Measurements from ENCODE around the gene THRAP3.

DNA sequence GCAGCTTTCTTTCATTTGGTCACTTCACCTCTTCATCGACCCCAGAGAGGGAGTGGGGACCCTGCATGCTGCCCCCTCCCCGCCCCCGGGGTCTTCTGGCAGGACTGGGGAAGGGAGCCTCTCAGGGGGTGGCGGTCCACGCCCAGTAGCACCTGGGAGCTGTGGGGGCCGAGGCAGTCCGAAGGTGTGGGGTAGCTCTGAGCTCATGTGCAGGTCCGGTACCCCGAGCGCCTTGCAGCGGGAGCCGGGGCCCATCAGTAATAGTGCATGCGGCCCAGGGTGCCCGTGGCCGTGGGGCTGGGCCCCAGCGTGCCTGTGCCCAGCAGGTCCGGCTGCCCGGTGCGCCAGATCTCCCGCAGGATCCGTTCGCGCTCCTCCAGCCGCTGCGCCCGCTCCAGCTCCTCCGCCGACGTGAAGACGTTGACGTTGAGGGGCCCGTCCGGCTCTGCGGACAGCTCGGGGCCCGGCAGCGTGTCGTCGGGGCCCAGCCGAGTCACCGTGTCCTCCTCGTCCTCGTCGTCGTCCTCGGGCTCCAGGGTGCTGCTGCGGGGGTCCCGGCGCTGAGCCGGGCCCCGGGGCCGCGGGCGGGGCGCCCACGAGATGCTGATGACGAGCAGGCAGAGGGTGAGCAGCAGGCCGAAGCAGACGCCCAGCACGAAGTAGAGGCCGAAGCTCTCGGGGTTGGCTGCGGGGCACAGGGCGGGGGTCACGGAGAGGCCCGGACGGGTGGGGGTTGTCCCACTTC is 98.0 kb downstream of the THRAP3 start:
- TF ChIP-seq, protein P1, sequence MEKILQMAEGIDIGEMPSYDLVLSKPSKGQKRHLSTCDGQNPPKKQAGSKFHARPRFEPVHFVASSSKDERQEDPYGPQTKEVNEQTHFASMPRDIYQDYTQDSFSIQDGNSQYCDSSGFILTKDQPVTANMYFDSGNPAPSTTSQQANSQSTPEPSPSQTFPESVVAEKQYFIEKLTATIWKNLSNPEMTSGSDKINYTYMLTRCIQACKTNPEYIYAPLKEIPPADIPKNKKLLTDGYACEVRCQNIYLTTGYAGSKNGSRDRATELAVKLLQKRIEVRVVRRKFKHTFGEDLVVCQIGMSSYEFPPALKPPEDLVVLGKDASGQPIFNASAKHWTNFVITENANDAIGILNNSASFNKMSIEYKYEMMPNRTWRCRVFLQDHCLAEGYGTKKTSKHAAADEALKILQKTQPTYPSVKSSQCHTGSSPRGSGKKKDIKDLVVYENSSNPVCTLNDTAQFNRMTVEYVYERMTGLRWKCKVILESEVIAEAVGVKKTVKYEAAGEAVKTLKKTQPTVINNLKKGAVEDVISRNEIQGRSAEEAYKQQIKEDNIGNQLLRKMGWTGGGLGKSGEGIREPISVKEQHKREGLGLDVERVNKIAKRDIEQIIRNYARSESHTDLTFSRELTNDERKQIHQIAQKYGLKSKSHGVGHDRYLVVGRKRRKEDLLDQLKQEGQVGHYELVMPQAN (IDR thresholded peaks at IDR 0.05; ENCODE audit: borderline replicate concordance), result no peak
- TF ChIP-seq EZH2 (IDR thresholded peaks at IDR 0.05; ENCODE audit: borderline replicate concordance, low read depth, low read length) (no peak), NONO (IDR thresholded peaks at IDR 0.05; ENCODE audit: low read depth in 2 of 2, low read length in 1 of 2) (no peak), NFRKB (IDR thresholded peaks at IDR 0.05; ENCODE audit: low read depth) (no peak), ZNF184 (CRISPR knock-in tag; IDR thresholded peaks at IDR 0.05) (no peak), SIN3A (IDR thresholded peaks at IDR 0.05; ENCODE audit: borderline replicate concordance in 2 of 2, control insufficient read depth in 1 of 2, low read depth in 2 of 2, low read length in 2 of 2) (no peak), TAF1 (IDR thresholded peaks at IDR 0.05; ENCODE audit: control insufficient read depth, extremely low read depth, insufficient read depth, low read length, severe bottlenecking) (no peak), CHD1 (IDR thresholded peaks at IDR 0.05; ENCODE audit: low read length) (no peak)
- TF ChIP-seq, protein P2, sequence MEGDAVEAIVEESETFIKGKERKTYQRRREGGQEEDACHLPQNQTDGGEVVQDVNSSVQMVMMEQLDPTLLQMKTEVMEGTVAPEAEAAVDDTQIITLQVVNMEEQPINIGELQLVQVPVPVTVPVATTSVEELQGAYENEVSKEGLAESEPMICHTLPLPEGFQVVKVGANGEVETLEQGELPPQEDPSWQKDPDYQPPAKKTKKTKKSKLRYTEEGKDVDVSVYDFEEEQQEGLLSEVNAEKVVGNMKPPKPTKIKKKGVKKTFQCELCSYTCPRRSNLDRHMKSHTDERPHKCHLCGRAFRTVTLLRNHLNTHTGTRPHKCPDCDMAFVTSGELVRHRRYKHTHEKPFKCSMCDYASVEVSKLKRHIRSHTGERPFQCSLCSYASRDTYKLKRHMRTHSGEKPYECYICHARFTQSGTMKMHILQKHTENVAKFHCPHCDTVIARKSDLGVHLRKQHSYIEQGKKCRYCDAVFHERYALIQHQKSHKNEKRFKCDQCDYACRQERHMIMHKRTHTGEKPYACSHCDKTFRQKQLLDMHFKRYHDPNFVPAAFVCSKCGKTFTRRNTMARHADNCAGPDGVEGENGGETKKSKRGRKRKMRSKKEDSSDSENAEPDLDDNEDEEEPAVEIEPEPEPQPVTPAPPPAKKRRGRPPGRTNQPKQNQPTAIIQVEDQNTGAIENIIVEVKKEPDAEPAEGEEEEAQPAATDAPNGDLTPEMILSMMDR (IDR thresholded peaks at IDR 0.05 in 2 of 3, conservative IDR thresholded peaks at IDR 0.05 in 1 of 3; ENCODE audit: insufficient read depth in 2 of 3, low read depth in 1 of 3, low read length in 3 of 3), result no peak
- TF ChIP-seq, protein P3, sequence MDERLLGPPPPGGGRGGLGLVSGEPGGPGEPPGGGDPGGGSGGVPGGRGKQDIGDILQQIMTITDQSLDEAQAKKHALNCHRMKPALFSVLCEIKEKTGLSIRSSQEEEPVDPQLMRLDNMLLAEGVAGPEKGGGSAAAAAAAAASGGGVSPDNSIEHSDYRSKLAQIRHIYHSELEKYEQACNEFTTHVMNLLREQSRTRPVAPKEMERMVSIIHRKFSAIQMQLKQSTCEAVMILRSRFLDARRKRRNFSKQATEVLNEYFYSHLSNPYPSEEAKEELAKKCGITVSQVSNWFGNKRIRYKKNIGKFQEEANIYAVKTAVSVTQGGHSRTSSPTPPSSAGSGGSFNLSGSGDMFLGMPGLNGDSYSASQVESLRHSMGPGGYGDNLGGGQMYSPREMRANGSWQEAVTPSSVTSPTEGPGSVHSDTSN (CRISPR knock-in tag; IDR thresholded peaks at IDR 0.05; ENCODE audit: low read depth), result no peak
- TF ChIP-seq, protein P3 (tag; conservative IDR thresholded peaks at IDR 0.05; ENCODE audit: low read depth), result no peak
- TF ChIP-seq, protein P4, sequence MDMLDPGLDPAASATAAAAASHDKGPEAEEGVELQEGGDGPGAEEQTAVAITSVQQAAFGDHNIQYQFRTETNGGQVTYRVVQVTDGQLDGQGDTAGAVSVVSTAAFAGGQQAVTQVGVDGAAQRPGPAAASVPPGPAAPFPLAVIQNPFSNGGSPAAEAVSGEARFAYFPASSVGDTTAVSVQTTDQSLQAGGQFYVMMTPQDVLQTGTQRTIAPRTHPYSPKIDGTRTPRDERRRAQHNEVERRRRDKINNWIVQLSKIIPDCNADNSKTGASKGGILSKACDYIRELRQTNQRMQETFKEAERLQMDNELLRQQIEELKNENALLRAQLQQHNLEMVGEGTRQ (CRISPR knock-in tag; IDR thresholded peaks at IDR 0.05), result no peak
- TF ChIP-seq, protein P5, sequence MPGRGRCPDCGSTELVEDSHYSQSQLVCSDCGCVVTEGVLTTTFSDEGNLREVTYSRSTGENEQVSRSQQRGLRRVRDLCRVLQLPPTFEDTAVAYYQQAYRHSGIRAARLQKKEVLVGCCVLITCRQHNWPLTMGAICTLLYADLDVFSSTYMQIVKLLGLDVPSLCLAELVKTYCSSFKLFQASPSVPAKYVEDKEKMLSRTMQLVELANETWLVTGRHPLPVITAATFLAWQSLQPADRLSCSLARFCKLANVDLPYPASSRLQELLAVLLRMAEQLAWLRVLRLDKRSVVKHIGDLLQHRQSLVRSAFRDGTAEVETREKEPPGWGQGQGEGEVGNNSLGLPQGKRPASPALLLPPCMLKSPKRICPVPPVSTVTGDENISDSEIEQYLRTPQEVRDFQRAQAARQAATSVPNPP (IDR thresholded peaks at IDR 0.05; ENCODE audit: borderline replicate concordance, insufficient read depth, insufficient read length), result no peak

Measured in K562 (cell line).